HCT116 (cell line): Measurements from ENCODE around the gene PODNL1.

Source experiments
- POLR2AphosphoS5 ChIP-seq: IDR thresholded peaks from 2 replicates; pipeline ENCODE4 v1.6.1; 2011; ENCODE audit warnings: mild to moderate bottlenecking, low read depth, low read length, moderate library complexity
- TF ChIP-seq, protein P1 (sequence below), 3 experiments: fragments of 200-600 bp in 1 of 3; sonication (generic) in 1 of 3; IDR thresholded peaks in 2 of 3; conservative IDR thresholded peaks in 1 of 3; 2 replicates each; pipeline ENCODE4 v1.5.1; 2012 to 2017; ENCODE audit warnings: low read depth in 2 of 3, low read length in 2 of 3, antibody characterized with exemption in 1 of 3, borderline replicate concordance in 1 of 3, control low read depth in 1 of 3, mild to moderate bottlenecking in 1 of 3, mixed read lengths in 1 of 3, mixed run types in 1 of 3, moderate library complexity in 1 of 3; ENCODE audit not compliant: insufficient read depth in 1 of 3

DNA sequence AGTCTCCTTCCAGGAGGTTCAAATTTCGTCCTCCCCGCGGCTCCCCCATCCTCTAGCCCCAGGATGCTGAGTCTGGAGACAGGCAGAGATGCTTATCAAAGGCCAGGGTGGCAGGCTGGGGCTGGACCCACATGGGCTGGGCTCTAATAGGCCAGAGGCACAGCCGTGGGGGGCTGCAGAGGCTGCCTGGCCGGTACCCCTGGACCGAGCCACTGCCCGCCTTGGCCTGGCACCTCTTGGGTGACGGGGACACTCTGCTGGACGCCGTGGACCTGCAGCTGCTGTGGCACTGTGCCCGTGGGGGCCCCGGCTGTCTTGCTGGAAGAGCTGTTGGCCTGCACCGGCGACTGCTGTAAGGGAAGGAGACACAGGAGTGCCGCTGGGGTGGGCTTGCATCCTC lies 42.1 kb upstream of the PODNL1 start:
- TF ChIP-seq, protein P1, sequence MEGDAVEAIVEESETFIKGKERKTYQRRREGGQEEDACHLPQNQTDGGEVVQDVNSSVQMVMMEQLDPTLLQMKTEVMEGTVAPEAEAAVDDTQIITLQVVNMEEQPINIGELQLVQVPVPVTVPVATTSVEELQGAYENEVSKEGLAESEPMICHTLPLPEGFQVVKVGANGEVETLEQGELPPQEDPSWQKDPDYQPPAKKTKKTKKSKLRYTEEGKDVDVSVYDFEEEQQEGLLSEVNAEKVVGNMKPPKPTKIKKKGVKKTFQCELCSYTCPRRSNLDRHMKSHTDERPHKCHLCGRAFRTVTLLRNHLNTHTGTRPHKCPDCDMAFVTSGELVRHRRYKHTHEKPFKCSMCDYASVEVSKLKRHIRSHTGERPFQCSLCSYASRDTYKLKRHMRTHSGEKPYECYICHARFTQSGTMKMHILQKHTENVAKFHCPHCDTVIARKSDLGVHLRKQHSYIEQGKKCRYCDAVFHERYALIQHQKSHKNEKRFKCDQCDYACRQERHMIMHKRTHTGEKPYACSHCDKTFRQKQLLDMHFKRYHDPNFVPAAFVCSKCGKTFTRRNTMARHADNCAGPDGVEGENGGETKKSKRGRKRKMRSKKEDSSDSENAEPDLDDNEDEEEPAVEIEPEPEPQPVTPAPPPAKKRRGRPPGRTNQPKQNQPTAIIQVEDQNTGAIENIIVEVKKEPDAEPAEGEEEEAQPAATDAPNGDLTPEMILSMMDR (IDR thresholded peaks at IDR 0.05 in 2 of 3, conservative IDR thresholded peaks at IDR 0.05 in 1 of 3; ENCODE audit: borderline replicate concordance in 1 of 3, insufficient read depth in 1 of 3, low read depth in 2 of 3, low read length in 2 of 3): no peak
- TF ChIP-seq POLR2AphosphoS5: no peak
